Measurements from ENCODE around the gene TMEM232. TPM values are rescaled to one million over a fixed set of nuclear protein-coding genes. Genes with fewer than 3 reads are reported as not detected.
A peak's percentile ranks its signal among the peaks of the same experiment; 100 is the strongest.

TMEM232 gene
- total and polyA plus RNA-seq, 9 of the 15 experiments (the other 6 are each of a cell fraction or from before 2014, with no cell fraction given): 0.09 to 2.2 (median 0.41) TPM

DNA sequence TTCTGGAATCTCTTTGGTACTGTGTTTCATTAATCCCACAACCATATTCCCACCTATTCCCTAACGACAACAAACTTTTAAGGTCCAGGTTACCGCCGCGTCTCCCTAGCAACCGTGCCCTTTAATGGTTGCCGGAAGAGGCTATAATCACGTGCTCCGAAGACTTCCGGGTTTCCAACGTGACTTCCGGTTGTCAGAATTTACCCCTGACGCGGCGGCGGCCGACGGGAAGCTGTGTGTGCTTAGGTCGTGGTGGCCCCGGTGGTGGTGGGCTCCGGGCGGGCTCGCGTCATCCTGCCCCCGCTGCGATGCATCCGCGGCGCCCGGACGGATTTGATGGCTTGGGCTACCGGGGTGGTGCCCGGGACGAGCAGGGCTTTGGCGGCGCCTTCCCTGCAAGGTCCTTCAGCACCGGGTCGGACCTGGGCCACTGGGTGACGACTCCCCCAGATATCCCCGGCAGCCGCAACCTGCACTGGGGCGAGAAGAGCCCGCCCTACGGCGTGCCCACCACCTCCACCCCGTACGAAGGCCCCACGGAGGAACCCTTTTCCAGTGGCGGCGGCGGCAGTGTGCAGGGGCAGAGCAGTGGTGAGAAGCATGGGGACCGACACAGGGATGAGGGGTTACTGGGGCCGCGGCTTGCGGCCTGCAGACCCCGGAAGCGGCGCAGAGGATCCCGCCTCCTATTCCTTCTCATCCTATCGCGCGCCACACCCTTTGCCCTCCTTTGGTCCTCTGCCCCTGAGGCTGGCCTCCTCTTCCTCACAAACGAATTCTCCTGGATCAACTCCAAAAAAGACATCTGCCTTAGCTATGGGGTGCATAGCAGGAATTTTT lies 12.6 kb upstream of the TMEM232 start, which contains the start of gene SLC25A46 (continued):
- TF ChIP-seq, protein P1, sequence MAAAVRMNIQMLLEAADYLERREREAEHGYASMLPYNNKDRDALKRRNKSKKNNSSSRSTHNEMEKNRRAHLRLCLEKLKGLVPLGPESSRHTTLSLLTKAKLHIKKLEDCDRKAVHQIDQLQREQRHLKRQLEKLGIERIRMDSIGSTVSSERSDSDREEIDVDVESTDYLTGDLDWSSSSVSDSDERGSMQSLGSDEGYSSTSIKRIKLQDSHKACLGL (CRISPR knock-in tag; IDR thresholded peaks at IDR 0.05; ENCODE audit: borderline replicate concordance, poor library complexity, severe bottlenecking): no peak
- TF ChIP-seq ZNF253 (CRISPR knock-in tag; conservative IDR thresholded peaks at IDR 0.05) (no peak), ZNF165 (CRISPR knock-in tag; IDR thresholded peaks at IDR 0.05; ENCODE audit: borderline replicate concordance) (no peak), RBM34 (IDR thresholded peaks at IDR 0.05; ENCODE audit: borderline replicate concordance, insufficient read depth, low read length) (no peak), GTF2A2 (tag; IDR thresholded peaks at IDR 0.05) (no peak), BHLHE40 (IDR thresholded peaks at IDR 0.05; ENCODE audit: low read length) (peak; percentile 90), KAT2B (IDR thresholded peaks at IDR 0.05; ENCODE audit: low read depth, low read length) (no peak), ZKSCAN8 (CRISPR knock-in tag; IDR thresholded peaks at IDR 0.05) (no peak), KLF10 (CRISPR knock-in tag; IDR thresholded peaks at IDR 0.05) (no peak), NR2F6 (CRISPR knock-in tag; IDR thresholded peaks at IDR 0.05) (no peak), HMG20A (CRISPR knock-in tag; conservative IDR thresholded peaks at IDR 0.05) (no peak), MEF2D (tag; conservative IDR thresholded peaks at IDR 0.05; ENCODE audit: low read depth) (no peak), PHB2 (IDR thresholded peaks at IDR 0.05; ENCODE audit: low read depth) (no peak), RAD51 (IDR thresholded peaks at IDR 0.05; ENCODE audit: borderline replicate concordance, low read depth) (peak; percentile 94), FOXK2 (conservative IDR thresholded peaks at IDR 0.05 in 1 of 2, IDR thresholded peaks at IDR 0.05 in 1 of 2; ENCODE audit: low read depth in 2 of 2) (peak; percentile 81 to 83), TEAD1 (CRISPR knock-in tag; IDR thresholded peaks at IDR 0.05) (peak in 1 of 2 experiments; percentile 73; a peak in 1 of 4 replicates)
- TF ChIP-seq, protein P2, sequence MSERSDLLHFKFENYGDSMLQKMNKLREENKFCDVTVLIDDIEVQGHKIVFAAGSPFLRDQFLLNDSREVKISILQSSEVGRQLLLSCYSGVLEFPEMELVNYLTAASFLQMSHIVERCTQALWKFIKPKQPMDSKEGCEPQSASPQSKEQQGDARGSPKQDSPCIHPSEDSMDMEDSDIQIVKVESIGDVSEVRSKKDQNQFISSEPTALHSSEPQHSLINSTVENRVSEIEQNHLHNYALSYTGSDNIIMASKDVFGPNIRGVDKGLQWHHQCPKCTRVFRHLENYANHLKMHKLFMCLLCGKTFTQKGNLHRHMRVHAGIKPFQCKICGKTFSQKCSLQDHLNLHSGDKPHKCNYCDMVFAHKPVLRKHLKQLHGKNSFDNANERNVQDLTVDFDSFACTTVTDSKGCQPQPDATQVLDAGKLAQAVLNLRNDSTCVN (CRISPR knock-in tag; IDR thresholded peaks at IDR 0.05): no peak
- TF ChIP-seq, protein P3, sequence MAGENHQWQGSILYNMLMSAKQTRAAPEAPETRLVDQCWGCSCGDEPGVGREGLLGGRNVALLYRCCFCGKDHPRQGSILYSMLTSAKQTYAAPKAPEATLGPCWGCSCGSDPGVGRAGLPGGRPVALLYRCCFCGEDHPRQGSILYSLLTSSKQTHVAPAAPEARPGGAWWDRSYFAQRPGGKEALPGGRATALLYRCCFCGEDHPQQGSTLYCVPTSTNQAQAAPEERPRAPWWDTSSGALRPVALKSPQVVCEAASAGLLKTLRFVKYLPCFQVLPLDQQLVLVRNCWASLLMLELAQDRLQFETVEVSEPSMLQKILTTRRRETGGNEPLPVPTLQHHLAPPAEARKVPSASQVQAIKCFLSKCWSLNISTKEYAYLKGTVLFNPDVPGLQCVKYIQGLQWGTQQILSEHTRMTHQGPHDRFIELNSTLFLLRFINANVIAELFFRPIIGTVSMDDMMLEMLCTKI (IDR thresholded peaks at IDR 0.05; ENCODE audit: partially characterized antibody): no peak
- TF ChIP-seq, protein P4, sequence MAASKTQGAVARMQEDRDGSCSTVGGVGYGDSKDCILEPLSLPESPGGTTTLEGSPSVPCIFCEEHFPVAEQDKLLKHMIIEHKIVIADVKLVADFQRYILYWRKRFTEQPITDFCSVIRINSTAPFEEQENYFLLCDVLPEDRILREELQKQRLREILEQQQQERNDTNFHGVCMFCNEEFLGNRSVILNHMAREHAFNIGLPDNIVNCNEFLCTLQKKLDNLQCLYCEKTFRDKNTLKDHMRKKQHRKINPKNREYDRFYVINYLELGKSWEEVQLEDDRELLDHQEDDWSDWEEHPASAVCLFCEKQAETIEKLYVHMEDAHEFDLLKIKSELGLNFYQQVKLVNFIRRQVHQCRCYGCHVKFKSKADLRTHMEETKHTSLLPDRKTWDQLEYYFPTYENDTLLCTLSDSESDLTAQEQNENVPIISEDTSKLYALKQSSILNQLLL (CRISPR knock-in tag; IDR thresholded peaks at IDR 0.05; ENCODE audit: borderline replicate concordance): no peak
- TF ChIP-seq, protein P5, sequence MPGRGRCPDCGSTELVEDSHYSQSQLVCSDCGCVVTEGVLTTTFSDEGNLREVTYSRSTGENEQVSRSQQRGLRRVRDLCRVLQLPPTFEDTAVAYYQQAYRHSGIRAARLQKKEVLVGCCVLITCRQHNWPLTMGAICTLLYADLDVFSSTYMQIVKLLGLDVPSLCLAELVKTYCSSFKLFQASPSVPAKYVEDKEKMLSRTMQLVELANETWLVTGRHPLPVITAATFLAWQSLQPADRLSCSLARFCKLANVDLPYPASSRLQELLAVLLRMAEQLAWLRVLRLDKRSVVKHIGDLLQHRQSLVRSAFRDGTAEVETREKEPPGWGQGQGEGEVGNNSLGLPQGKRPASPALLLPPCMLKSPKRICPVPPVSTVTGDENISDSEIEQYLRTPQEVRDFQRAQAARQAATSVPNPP (IDR thresholded peaks at IDR 0.05; ENCODE audit: borderline replicate concordance, insufficient read depth, insufficient read length): no peak
- TF ChIP-seq, protein P6, sequence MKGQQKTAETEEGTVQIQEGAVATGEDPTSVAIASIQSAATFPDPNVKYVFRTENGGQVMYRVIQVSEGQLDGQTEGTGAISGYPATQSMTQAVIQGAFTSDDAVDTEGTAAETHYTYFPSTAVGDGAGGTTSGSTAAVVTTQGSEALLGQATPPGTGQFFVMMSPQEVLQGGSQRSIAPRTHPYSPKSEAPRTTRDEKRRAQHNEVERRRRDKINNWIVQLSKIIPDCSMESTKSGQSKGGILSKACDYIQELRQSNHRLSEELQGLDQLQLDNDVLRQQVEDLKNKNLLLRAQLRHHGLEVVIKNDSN (CRISPR knock-in tag; IDR thresholded peaks at IDR 0.05): peak; percentile 97
